ENCODE data around the gene BAIAP2. TPM values are rescaled to one million over a fixed set of nuclear protein-coding genes. Genes with fewer than 3 reads are reported as not detected.

The BAIAP2 gene, protein sequence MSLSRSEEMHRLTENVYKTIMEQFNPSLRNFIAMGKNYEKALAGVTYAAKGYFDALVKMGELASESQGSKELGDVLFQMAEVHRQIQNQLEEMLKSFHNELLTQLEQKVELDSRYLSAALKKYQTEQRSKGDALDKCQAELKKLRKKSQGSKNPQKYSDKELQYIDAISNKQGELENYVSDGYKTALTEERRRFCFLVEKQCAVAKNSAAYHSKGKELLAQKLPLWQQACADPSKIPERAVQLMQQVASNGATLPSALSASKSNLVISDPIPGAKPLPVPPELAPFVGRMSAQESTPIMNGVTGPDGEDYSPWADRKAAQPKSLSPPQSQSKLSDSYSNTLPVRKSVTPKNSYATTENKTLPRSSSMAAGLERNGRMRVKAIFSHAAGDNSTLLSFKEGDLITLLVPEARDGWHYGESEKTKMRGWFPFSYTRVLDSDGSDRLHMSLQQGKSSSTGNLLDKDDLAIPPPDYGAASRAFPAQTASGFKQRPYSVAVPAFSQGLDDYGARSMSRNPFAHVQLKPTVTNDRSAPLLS
- total RNA-seq (2014; rRNA removed; shearing (Covaris generic); ENCODE audit: low replicate concordance): not detected in 2 replicates

DNA sequence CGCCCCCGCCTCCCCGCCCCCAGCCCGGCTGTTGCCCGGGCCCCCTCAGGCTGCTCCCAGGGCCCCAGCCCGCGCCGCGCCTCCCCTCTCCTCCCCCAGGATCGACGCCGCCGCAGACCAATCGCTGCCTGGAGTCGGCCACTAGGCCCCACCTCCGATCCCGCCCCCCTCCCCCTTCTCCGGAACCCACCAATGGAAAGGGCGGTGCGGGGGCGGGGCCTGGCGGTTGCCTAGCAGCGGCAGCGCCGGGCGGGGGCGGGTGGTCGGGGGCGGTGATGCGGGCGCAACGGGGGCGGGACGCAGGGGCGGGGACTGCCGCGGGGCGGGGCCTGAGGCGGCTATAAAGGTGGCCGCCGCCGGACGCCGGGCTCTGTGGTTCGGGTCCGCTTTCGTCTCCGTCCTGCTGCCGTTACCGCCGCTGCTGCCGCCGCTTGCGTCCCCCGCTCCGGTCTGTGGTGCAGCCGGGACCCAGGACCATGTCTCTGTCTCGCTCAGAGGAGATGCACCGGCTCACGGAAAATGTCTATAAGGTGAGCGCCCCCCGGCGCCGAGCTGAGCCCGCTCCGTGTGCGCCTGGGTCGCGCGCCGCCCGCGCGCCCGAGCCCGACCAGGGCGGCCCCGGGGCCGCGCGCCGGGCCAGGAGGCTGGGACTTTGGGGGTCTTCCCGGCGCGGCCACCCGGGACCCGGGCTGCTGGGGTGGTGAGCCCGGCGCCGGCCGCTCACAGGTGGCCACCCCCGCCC lies at the start of gene BAIAP2:
Gene BAIAP2, plus strand, starts transcription at position 373 of the 742 bp plus-strand sequence. Its CDS starts 104 bp downstream, at position 477.
- no peaks in the 10 kb centered on the region for H3K27me3 ChIP-seq (ENCODE audit: low read length)
- H2AFZ ChIP-seq (ENCODE audit: low read length): no peak within 1 kb of the TSS
- peak within 1 kb of the TSS; percentile 56 for H3K9ac ChIP-seq (ENCODE audit: low read length)
- H3K36me3 ChIP-seq (ENCODE audit: insufficient read depth, low read length): no peaks in the 10 kb centered on the region
- peaks cover 5% of the 10 kb centered on the region for H3K4me1 ChIP-seq (ENCODE audit: low read length)
- H3K79me2 ChIP-seq (ENCODE audit: low read length): no peaks in the 10 kb centered on the region
- DNase-seq: peak; percentile 96
- H3K4me2 ChIP-seq (ENCODE audit: low read depth, low read length, poor library complexity, severe bottlenecking): peak within 1 kb of the TSS; percentile 61
- no peaks in the 10 kb centered on the region for H4K20me1 ChIP-seq (ENCODE audit: insufficient read depth, low read depth, low read length)
- no peaks in the 10 kb centered on the region for H3K9me2 ChIP-seq (replicated peaks; ENCODE audit: insufficient read depth, low read length)
- no peaks in the 10 kb centered on the region for H3K9me3 ChIP-seq (ENCODE audit: low read length)
- H3K27ac ChIP-seq (ENCODE audit: low read length): no peak within 1 kb of the TSS
- H3K4me3 ChIP-seq (ENCODE audit: low read length): peak within 1 kb of the TSS; percentile 60

DNA sequence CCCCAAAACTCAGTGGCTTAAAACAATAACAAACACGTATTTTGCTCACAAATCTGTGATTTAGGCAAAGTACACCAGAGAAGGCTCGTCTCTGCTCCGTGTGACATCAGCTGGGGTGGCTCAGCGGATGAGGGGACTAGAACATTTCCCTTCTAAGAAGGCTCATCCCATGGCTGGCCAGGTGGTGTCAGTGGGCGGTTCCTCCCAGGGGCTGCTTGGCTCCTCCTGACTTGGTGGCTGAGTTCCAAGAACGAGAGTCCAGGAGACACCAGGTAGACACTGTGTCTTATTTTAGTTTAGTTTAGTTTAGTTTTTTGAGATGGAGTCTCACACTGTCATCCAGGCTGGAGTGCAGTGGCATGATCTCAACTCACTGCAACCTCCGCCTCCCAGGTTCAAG lies 48.9 kb upstream of the BAIAP2 start:
- DNase-seq: no peak
- Histone ChIP-seq H2AFZ (ENCODE audit: low read length) (no peak overlapping the region), H3K9me3 (ENCODE audit: low read length) (no peaks in the 10 kb centered on the region), H3K79me2 (ENCODE audit: low read length) (no peaks in the 10 kb centered on the region), H3K4me3 (ENCODE audit: low read length) (no peak overlapping the region), H3K9ac (ENCODE audit: low read length) (no peak overlapping the region), H3K27ac (ENCODE audit: low read length) (no peak overlapping the region), H3K9me2 (replicated peaks; ENCODE audit: insufficient read depth, low read length) (no peaks in the 10 kb centered on the region), H3K4me1 (ENCODE audit: low read length) (peaks cover 24% of the 10 kb centered on the region), H4K20me1 (ENCODE audit: insufficient read depth, low read depth, low read length) (no peaks in the 10 kb centered on the region), H3K27me3 (ENCODE audit: low read length) (no peaks in the 10 kb centered on the region), H3K36me3 (ENCODE audit: insufficient read depth, low read length) (no peaks in the 10 kb centered on the region), H3K4me2 (ENCODE audit: low read depth, low read length, poor library complexity, severe bottlenecking) (no peak overlapping the region)

DNA sequence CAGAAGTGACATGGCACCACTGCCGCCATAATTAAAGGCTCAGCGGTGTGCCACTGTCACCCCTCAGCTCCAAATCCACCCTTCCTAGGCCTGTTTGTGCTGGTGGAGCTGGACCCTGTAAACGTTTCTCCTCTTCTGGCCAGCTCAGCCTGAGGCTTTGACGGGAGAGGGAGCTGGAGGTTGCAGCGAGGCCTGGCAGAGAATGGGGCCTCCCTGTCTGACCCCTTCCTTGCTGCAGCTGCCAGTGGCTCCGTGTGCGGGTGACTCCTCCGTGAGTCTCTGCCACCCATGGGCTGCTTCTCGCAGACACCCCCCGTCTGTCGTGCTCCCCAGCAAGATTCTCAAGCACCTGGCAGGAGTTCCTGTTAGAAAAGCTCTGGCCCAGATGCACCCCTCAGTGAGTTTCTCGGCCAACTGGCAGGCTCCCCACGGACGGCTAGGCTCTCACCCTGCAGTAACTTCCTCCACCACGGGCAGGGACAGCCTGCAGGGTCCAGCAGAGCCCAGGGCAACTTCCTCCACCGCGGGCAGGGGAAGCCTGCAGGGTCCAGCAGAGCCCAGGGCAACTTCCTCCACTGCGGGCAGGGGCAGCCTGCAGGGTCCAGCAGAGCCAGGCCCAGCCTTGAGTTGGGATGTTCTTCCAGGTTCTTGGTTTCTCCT lies 48.0 kb upstream of the BAIAP2 start:
- H3K27ac ChIP-seq (ENCODE audit: low read length): no peak overlapping the region
- H3K79me2 ChIP-seq (ENCODE audit: low read length): no peaks in the 10 kb centered on the region
- no peak for DNase-seq
- peak overlapping the region; percentile 49 for H3K4me2 ChIP-seq (ENCODE audit: low read depth, low read length, poor library complexity, severe bottlenecking)
- peaks cover 27% of the 10 kb centered on the region for H3K4me1 ChIP-seq (ENCODE audit: low read length)
- H2AFZ ChIP-seq (ENCODE audit: low read length): no peak overlapping the region
- H3K36me3 ChIP-seq (ENCODE audit: insufficient read depth, low read length): no peaks in the 10 kb centered on the region
- H3K27me3 ChIP-seq (ENCODE audit: low read length): no peaks in the 10 kb centered on the region
- H3K9me3 ChIP-seq (ENCODE audit: low read length): no peaks in the 10 kb centered on the region
- H3K9ac ChIP-seq (ENCODE audit: low read length): peak overlapping the region; percentile 27
- peak overlapping the region; percentile 20; the same call in 1 of the 2 replicates for H3K4me3 ChIP-seq (ENCODE audit: low read length)
- no peaks in the 10 kb centered on the region for H3K9me2 ChIP-seq (replicated peaks; ENCODE audit: insufficient read depth, low read length)
- no peaks in the 10 kb centered on the region for H4K20me1 ChIP-seq (ENCODE audit: insufficient read depth, low read depth, low read length)

DNA sequence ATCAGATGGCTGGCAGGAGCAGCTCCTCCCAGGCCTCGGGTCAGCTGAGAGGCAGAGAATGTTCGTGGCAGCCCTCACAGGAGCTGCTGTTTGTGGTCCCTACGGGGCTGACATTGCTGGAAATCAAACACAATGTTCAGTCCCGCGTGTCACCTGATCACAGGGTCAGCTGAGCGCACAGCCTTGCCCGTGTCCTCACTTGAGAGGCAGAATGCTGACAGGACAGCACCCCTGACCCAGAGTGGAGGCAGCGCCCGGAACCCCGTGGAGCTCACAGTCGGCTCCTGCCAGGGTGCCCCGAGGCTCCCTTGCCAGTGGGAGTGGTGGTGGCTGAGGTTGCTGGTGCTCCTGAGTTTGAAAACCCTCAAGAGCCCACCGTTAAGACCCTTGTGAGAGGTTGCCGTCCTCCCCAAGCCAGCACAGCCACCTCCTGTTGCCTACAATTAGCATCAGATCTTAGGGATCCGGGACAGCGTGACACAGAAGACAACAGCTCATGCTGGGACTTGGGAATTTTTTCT lies 47.0 kb upstream of the BAIAP2 start:
- peak overlapping the region; percentile 49 for H3K4me2 ChIP-seq (ENCODE audit: low read depth, low read length, poor library complexity, severe bottlenecking)
- no peaks in the 10 kb centered on the region for H3K27me3 ChIP-seq (ENCODE audit: low read length)

DNA sequence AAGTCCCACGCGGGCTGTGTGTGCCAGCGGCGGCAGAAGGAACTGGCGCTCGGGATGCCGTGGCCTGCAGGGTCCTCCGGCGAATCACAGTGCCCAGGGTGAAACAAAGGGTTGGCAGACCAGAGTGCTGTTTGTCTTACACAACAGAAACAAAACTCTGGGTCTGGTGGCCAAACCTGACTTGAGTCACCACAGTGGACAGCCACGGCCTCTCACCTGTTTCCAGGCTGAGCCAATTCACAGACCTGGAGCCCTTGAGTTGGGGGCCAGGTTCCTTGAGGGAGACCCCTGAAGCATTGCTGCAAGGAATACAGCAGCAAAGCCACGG lies 45.4 kb upstream of the BAIAP2 start:
- no peak overlapping the region for H3K9ac ChIP-seq (ENCODE audit: low read length)
- no peaks in the 10 kb centered on the region for H3K27me3 ChIP-seq (ENCODE audit: low read length)
- H3K4me1 ChIP-seq (ENCODE audit: low read length): peaks cover 38% of the 10 kb centered on the region
- H3K4me3 ChIP-seq (ENCODE audit: low read length): no peak overlapping the region
- no peak overlapping the region for H3K27ac ChIP-seq (ENCODE audit: low read length)
- no peaks in the 10 kb centered on the region for H3K9me2 ChIP-seq (replicated peaks; ENCODE audit: insufficient read depth, low read length)
- peaks cover 4% of the 10 kb centered on the region; the same call in 1 of the 2 replicates for H4K20me1 ChIP-seq (ENCODE audit: insufficient read depth, low read depth, low read length)
- DNase-seq: no peak
- H3K4me2 ChIP-seq (ENCODE audit: low read depth, low read length, poor library complexity, severe bottlenecking): no peak overlapping the region
- no peak overlapping the region for H2AFZ ChIP-seq (ENCODE audit: low read length)
- H3K36me3 ChIP-seq (ENCODE audit: insufficient read depth, low read length): no peaks in the 10 kb centered on the region
- H3K79me2 ChIP-seq (ENCODE audit: low read length): peaks cover 17% of the 10 kb centered on the region
- H3K9me3 ChIP-seq (ENCODE audit: low read length): no peaks in the 10 kb centered on the region

More for the DNA sequence above, 47.0 kb upstream of the BAIAP2 start:
- H3K9me3 ChIP-seq (ENCODE audit: low read length): no peaks in the 10 kb centered on the region
- H3K9ac ChIP-seq (ENCODE audit: low read length): no peak overlapping the region
- H4K20me1 ChIP-seq (ENCODE audit: insufficient read depth, low read depth, low read length): peaks cover 4% of the 10 kb centered on the region; the same call in 1 of the 2 replicates
- peaks cover 33% of the 10 kb centered on the region for H3K4me1 ChIP-seq (ENCODE audit: low read length)
- H3K27ac ChIP-seq (ENCODE audit: low read length): no peak overlapping the region
- no peak overlapping the region for H2AFZ ChIP-seq (ENCODE audit: low read length)
- no peak overlapping the region for H3K4me3 ChIP-seq (ENCODE audit: low read length)
- H3K36me3 ChIP-seq (ENCODE audit: insufficient read depth, low read length): no peaks in the 10 kb centered on the region
- DNase-seq: no peak
- no peaks in the 10 kb centered on the region for H3K9me2 ChIP-seq (replicated peaks; ENCODE audit: insufficient read depth, low read length)
- peaks cover 10% of the 10 kb centered on the region for H3K79me2 ChIP-seq (ENCODE audit: low read length)

DNA sequence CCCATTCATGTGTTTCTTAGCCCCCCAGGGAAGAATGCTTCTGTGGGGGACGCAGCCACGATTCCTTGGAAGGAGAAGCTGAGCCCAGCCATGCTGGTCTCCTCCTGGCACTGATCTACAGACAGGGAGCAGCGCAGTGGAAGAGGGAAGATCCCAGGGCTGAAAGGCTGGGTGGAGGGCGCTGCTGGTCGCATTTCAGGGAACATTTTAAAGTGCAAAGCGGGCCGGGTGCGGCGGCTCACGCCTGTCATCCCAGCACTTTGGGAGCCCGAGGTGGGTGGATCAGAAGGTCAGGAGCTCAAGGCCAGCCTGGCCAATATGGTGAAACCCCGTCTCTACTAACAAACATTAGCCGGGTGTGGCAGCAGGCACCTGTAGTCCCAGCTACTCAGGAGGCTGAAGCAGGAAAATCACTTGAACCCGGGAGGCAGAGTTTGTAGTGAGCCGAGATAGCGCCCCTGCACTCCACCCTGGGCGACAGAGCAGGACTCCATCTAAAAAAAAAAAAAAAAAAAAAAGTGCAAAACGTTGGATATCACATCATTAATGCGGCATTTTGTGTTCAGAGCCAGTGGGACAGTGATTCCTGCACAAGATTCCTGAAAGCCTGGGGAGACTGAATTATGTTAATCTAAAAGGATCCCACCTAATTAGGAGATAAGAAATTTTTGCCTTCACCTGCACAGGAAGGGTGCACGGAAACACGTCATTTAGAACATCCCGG lies 43.9 kb upstream of the BAIAP2 start:
- peak overlapping the region; percentile 100 for H3K4me2 ChIP-seq (ENCODE audit: low read depth, low read length, poor library complexity, severe bottlenecking)
- H2AFZ ChIP-seq (ENCODE audit: low read length): peak overlapping the region; percentile 96
- peak overlapping the region; percentile 98 for H3K4me3 ChIP-seq (ENCODE audit: low read length)
- H3K9me2 ChIP-seq (replicated peaks; ENCODE audit: insufficient read depth, low read length): no peaks in the 10 kb centered on the region
- H3K27me3 ChIP-seq (ENCODE audit: low read length): no peaks in the 10 kb centered on the region
- no peak for DNase-seq
- H3K9ac ChIP-seq (ENCODE audit: low read length): peak overlapping the region; percentile 94
- H3K4me1 ChIP-seq (ENCODE audit: low read length): peaks cover 38% of the 10 kb centered on the region
- H3K79me2 ChIP-seq (ENCODE audit: low read length): peaks cover 17% of the 10 kb centered on the region
- H3K36me3 ChIP-seq (ENCODE audit: insufficient read depth, low read length): no peaks in the 10 kb centered on the region
- peaks cover 4% of the 10 kb centered on the region; the same call in 1 of the 2 replicates for H4K20me1 ChIP-seq (ENCODE audit: insufficient read depth, low read depth, low read length)
- H3K9me3 ChIP-seq (ENCODE audit: low read length): no peaks in the 10 kb centered on the region
- no peak overlapping the region for H3K27ac ChIP-seq (ENCODE audit: low read length)

DNA sequence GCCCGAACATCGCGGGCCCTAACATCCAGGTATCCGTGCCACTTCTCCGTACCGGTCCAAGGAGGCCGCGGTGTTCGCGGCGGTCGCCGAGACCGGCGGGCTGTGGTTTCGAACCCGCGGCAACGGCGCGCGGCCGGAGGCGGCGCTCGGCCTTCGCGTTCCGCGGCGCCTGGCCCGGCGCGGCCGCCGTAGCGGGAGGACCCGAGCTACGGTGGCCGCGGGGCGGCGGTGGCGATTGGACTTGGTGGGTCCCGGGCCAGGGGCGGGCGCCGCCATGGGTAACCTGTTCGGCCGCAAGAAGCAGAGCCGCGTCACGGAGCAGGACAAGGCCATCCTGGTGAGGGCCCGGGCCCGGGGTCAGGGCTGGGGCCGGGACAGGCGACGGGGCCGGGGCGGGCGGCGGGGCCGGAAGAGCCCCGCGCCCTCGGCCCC lies 43.3 kb upstream of the BAIAP2 start, which contains the start of gene CHMP6:
Gene CHMP6, plus strand, starts transcription at position 197 of the 432 bp plus-strand sequence. Its CDS starts 78 bp downstream, at position 275.
- H3K36me3 ChIP-seq (ENCODE audit: insufficient read depth, low read length): no peaks in the 10 kb centered on the region
- peaks cover 17% of the 10 kb centered on the region for H3K79me2 ChIP-seq (ENCODE audit: low read length)
- DNase-seq: peak; percentile 90
- peaks cover 36% of the 10 kb centered on the region for H3K4me1 ChIP-seq (ENCODE audit: low read length)
- H3K9ac ChIP-seq (ENCODE audit: low read length): peak within 1 kb of the TSS; percentile 94
- no peak within 1 kb of the TSS for H3K27ac ChIP-seq (ENCODE audit: low read length)
- H3K4me2 ChIP-seq (ENCODE audit: low read depth, low read length, poor library complexity, severe bottlenecking): peak within 1 kb of the TSS; percentile 100
- no peaks in the 10 kb centered on the region for H3K9me3 ChIP-seq (ENCODE audit: low read length)
- peak within 1 kb of the TSS; percentile 96 for H2AFZ ChIP-seq (ENCODE audit: low read length)
- H3K9me2 ChIP-seq (replicated peaks; ENCODE audit: insufficient read depth, low read length): no peaks in the 10 kb centered on the region
- peaks cover 4% of the 10 kb centered on the region; the same call in 1 of the 2 replicates for H4K20me1 ChIP-seq (ENCODE audit: insufficient read depth, low read depth, low read length)
- no peaks in the 10 kb centered on the region for H3K27me3 ChIP-seq (ENCODE audit: low read length)
- H3K4me3 ChIP-seq (ENCODE audit: low read length): peak within 1 kb of the TSS; percentile 98

Measured in Karpas-422 (cell line).